Measurements from ENCODE around the gene CSTF2.
A peak's percentile ranks its signal among the peaks of the same experiment; 100 is the strongest.
"Not testable (repeated sequence)": the region's sequence is repeated elsewhere in the genome, so short reads cannot be mapped to it uniquely, and the experiment has no call there.

The CSTF2 gene, protein sequence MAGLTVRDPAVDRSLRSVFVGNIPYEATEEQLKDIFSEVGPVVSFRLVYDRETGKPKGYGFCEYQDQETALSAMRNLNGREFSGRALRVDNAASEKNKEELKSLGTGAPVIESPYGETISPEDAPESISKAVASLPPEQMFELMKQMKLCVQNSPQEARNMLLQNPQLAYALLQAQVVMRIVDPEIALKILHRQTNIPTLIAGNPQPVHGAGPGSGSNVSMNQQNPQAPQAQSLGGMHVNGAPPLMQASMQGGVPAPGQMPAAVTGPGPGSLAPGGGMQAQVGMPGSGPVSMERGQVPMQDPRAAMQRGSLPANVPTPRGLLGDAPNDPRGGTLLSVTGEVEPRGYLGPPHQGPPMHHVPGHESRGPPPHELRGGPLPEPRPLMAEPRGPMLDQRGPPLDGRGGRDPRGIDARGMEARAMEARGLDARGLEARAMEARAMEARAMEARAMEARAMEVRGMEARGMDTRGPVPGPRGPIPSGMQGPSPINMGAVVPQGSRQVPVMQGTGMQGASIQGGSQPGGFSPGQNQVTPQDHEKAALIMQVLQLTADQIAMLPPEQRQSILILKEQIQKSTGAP

GRCh38 chrX:100819837-100820666, at the start of gene CSTF2:
CSTF2 (plus strand) TSS chrX:100820391; CDS start chrX:100820417, 26 bp downstream.
- peak; percentile 83 for DNase-seq

DNA sequence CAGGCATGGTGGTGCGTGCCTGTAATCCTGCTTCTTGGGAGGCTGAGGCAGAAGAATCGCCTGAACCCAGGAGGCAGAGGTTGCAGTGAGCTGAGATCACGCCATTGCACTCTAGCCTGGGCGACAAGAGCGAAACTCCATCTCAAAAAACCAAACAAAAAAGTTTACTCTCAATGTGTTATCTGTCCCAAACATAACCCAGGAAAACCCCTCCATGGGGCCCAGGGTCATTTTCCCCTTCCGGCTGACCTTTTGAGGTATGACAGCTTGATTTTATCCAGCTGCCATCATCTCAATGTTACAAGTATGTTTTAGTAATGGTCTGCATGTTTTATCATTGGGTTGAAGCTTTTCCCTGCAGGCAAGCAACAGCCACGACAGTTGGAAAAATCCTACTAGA, 23.8 kb upstream of the CSTF2 start:
- not testable (repeated sequence) for DNase-seq

DNA sequence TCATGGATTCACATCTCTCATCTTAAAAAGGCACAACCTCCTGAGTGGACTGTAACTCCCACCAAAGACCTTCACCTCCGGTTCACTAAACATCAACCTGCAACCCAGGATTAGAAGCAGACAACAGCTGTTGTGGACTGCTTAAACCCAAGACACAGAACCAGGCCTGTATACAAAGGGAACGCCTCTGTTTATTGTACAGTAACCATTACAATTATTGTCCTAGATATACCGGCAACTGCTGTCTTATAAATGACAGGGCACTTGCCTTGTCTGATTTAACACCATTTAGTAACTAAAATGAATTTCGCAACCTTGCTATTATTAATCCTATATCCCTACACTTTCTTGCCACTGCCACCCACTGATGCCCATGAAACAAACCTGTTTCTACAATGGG, 22.8 kb upstream of the CSTF2 start:
- no peak for DNase-seq

DNA sequence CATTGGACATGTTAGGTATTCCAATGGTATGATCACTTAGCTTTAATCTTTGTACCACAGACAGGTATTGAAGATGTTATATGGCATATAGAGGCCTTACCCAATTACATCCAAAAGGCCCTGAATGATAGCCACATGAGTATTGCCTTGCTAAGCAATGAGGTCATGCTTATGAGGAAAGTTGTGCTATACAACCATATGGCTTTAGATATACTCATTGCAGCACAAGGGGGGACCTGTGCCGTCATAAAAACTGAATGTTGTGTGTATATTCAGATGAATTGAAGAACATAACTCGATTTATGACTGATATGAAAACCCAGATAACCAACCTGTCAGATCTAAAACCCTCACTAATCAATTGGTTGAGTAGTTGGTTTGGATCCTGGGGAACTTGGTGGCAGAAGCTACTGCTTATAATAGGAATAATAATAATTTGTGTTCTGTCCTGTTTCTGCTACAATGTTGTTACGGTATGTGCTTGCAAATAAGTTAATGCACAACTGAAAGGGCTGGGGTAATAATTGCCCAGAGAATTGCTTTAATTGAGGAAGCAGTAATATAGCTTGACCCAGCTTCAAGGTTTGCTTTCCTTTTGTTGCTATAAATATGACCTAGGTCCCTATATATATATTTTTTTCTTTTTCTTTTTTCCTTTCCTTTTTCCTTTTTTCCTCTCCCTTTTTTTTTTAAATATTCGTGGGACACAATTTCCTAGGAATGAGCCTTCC, 21.5 kb upstream of the CSTF2 start:
- no peak for DNase-seq

DNA sequence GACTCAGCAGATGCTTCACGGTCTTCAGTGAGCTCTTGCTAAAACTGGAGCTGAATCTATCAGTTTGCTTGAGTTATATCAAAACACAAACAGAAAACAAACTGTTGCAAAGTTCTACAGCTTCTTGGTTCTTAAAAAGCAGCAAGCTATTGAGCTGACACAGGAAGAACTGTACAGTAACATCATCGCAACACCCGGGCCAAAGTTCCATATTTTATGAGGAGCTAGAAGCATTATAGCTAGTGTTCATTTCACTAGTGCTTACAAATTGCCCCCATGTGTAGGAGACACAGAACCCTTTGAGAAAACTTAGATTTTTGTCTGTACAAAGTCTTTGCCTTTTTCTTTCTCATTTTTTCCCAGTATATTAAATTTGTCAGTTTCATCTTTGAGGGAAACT, 17.3 kb upstream of the CSTF2 start:
- DNase-seq, result no peak

GRCh38 chrX:100804780-100805179, 15.4 kb upstream of the CSTF2 start:
- DNase-seq, result no peak

DNA sequence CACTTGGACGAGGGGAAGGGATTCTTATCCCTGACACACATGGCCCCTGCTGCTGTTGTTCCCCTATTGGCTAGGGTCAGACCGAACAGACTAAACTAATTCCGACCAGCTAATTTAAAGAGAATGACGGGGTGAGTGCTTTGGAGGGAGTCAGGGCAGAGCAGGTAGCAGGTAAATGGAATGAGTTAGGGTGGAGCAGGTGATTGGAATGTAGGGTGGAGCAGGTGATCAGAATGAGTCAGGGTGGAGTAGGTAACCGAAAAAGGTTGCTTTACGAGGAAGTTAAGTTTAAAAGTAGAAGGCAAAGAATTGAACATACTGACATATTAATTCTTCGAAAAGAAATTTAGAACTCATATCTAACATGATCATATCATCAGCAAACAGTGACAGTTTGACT, 11.9 kb upstream of the CSTF2 start:
- DNase-seq, result not testable (repeated sequence)

DNA sequence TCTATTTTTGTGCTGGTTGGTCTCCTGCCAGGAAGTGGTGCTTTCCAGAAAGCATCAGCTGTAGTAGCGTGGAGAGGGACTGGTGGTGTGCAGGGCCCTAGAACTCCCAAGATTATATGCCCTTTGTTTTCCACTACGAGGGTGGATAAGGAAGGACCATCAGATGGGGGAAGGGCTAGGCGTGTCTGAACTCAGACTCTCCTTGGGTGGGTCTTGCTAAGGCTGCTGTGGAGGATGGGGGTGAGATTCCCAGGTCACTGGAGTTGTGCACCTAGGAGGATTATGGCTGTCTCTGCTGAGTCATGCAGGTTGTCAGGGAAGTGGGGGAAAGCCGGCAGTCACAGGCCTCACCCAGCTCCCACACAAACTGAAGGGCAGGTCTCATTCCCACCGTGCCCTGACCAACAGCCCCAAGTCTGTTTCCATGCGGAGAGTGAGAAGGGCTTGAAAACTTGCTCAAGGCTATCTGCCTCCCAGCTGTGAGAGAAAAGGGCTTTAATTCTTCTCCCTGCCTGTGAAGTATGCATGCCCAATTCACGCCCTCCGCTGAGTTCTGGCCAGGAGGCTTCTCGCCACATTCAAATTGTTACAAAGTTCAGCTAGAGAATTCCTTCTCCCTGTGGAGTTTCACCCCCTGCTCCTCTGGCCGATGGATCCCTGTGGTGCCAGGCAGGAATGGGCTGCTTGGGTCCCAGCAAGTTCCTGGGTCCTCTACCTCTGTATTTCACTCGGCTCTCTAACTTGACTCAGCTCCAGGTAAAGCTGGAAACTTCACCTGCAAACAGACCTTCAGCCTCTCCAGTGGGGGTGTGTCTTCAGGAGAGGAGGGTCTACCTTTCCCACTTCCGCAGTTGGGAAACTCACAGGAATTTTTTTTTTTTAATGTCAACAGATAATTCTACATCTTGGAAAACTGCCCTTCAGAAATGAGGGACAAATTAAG, 7.7 kb upstream of the CSTF2 start:
- DNase-seq, result no peak

GRCh38 chrX:100817340-100817739, 2.9 kb upstream of the CSTF2 start:
- DNase-seq, result no peak

DNA sequence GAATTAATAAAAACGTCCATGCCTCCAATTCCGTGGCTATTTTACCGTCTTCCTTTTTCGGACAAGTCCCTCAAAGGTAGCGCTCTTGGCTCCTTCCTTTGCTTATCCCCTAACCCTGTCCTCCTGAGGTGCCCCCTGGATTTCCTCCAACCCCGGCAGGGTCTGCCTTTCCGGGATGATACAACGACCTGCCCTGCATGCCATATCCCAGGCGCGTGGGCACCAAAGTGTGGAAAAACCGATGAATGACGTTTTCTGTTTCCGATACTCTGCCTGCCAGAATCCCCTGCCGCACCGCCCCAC, 706 bp upstream of the CSTF2 start:
- no peak for DNase-seq

GRCh38 chrX:100829730-100830129, 9.5 kb downstream of the CSTF2 start:
- DNase-seq, result peak; percentile 41

DNA sequence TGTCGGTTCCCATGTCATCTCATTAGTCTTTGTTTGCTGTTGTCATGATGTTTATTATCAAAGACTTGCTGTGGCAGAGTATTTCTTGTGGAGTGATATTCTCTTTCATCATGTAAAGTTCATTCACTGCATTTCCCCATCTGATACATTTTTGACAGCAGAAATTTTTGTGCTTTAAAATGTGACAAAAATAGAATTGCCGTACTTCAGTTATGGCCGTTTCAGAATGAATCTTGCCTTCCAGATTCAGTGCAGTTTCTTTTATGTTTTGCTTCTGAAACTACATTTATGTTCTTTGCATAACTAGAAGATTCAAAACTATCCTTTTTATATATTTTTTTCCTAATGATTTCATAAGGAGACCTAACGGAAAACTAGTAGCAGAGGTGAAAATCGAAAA, 10.0 kb downstream of the CSTF2 start:
- DNase-seq, result no peak

GRCh38 chrX:100830547-100830946, 10.4 kb downstream of the CSTF2 start:
- DNase-seq, result no peak

DNA sequence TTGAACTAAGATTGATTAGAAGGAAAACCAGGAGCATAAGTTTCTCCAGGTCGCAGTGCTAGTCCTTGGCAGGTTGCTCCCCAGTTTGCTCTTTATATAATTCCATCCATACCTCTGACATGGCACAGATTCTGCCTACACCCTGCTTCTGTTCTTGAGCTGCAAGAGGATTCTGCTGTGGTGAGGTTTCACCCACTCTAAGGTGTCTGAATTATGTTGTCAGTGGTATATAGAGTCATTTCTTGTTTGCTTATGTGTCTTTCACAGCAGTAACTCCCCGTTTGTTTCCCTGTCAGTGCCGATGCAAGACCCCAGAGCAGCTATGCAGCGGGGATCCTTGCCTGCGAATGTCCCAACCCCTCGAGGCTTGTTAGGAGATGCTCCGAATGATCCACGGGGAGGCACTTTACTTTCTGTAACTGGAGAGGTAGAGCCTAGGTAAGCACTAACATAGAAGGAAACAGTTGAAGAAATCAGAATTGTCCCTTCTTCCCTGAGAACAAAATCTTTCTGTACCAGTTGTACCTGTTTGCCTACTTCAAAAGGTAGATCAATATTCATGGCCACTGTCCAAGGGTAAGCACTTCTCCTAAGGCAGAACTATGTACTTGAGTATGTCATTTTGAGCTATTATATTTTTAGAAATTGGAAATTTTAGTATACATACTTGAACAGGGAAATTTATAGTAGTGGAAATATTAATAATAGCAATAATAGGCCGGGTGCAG, 11.2 kb downstream of the CSTF2 start:
- no peak for DNase-seq

GRCh38 chrX:100850317-100850716, 30.1 kb downstream of the CSTF2 start:
- DNase-seq, result no peak

DNA sequence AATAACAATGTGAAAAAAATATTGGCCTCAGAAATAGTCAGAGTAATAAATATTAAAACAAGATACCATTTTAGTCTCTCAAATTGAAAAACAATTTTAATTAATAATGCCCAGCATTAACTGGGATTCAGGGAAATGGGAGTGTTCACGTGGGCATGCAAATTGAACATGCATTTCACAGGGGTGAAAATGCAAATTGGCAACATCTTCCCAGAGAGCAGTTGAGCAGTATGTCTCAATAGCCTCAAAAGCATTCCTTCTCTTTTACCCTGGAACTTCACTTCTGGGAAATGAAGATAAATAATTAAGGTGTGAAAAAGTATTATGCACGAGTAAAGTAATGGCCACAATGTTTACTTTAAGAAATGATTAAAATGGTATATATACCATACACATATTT, 32.6 kb downstream of the CSTF2 start:
- DNase-seq, result no peak

DNA sequence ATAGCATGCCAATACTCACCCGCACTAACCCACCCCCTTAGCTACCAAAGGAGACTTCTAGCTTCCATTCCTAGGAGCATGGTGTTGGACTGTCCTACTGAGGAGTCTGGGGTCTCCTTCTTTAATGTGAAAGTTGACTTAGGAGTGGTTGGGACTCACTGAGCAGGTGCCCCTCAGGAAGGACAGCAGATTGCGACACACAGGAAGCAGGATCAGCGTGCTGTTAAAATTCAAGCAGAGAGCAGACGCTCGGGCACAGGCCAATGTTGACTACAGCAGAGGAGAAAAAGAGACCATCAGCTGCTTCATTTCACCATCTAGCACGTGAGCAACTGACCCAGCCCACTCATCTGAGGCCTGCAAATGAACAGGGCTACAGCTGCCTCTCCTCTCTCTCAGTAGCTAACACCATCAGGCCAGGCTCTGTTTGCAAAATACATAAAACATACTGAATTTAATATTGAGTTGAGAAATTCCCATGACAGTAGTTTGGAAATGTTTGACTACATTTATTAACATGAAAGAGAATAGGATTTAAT, 43.2 kb downstream of the CSTF2 start:
- DNase-seq, result no peak

GRCh38 chrX:100864657-100865391, 44.6 kb downstream of the CSTF2 start:
- no peak for DNase-seq

DNA sequence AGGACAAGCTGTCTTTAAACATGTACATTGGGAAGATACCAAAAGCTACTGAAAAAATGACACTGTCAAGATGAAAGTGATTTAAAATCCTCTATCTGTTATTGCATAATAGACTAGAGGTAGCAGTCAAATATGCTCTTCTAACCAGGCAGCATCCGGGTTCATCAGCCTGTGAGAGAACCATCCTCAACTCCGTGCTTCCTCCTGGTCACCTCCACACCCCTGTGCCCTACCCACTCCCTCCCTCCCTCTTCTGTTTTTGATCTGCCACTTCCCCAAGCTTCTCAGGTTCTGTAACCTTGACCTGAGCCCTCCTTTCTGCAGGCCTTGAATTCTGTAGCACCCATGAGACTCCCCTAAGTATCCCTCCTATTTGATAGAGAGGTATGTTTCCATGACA, 48.1 kb downstream of the CSTF2 start:
- DNase-seq, result no peak

DNA sequence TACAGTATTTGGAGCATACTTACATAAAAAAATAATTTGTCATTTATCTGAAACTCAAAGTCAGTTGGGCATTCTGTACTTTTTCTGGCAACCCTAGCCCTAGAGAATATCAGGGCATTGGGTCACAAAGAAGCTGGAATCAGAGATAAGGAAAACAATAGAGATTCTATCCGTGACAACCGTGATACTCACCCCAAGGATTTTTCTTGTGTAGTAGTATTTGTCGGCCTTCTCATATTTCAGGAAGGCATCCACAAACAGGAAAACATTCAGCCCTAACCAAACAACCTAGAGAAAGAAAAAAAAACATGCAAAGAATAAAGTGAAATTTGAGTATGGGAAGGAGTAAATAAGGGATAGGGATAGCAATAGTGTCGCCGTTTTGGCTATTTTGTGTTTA, 50.3 kb downstream of the CSTF2 start:
- DNase-seq, result no peak

Data from inflammatory macrophage treated with lipopolysaccharide for 4 hours (primary cell).